GM15510 (cell line): ENCODE results near the gene ZNF322.

Experiments
- POLR2A ChIP-seq: IDR thresholded peaks from 3 replicates; pipeline ENCODE4 v1.6.1; 2011; ENCODE audit warnings: borderline replicate concordance; ENCODE audit not compliant: insufficient read length; ENCODE audit errors: extremely low read depth

ZNF322 gene

DNA sequence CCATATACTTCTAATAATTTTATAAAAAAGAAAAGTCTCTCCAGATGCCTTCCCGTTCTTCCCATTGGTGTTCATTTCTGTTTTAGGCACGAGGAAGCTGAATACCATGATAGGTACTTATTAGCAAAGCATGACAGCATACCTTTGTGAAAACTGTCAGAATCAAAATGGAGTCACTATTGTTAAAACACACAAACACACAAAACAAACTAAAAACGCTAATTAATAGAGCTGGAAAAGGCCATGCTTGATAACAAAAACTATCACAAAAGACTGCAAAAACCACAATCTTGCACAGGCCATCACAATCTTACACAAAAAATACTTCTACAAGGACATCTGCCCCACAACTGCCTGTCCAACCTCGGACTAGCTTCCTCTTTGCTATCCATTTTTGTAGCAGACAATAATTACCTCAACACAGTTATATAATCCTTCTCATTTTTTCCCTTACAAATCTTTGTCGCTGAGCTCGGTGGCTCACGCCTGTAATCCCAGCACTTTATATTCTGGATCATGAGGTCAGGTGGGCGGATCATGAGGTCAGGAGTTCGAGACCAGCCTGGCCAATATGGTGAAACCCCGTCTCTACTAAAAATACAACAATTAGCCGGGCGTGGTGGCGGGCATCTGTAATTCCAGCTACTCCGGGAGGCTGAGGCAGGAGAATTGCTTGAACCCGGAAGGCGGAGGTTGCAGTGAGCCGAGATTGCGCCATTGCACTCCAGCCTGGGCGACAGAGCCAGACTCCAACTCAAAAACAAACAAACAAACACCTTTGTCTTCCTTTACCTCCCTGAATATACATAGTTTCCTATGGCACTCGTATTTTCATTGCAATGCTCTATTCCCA lies 66.0 kb downstream of the ZNF322 start:
- no peak for TF ChIP-seq POLR2A

- no peak for TF ChIP-seq POLR2A
Measured at GRCh38 chr6:26592649-26593048, 66.9 kb downstream of the ZNF322 start.

GRCh38 chr6:26588965-26589364 lies 70.6 kb downstream of the ZNF322 start:
- no peak for TF ChIP-seq POLR2A
